Aorta (tissue), 5 donors: ENCODE data around the gene USP7. TPM values are rescaled to one million over a fixed set of nuclear protein-coding genes. Genes with fewer than 3 reads are reported as not detected.
"Not testable (repeated sequence)": the region's sequence is repeated elsewhere in the genome, so short reads cannot be mapped to it uniquely, and the experiment has no call there.

Source experiments
- ATAC-seq: fragments of 200-7000 bp; cut with Tn5 transposase; one replicate; pipeline ENCODE4 v1.9.1; 2022; ENCODE audit warnings: moderate library complexity; ENCODE audit not compliant: low FRiP score
- DNase-seq, 2 donors: peaks; one replicate each; pipeline ENCODE4 v3.0.0-alpha.2; 2020
- H3K27ac ChIP-seq, 2 donors: one replicate each; pipeline ENCODE4 v1.5.1; 2013; ENCODE audit warnings: low read length in 2 of 2, mild to moderate bottlenecking in 2 of 2, moderate library complexity in 2 of 2, control low read depth in 1 of 2, inconsistent platforms in 1 of 2, low read depth in 1 of 2
- H3K27me3 ChIP-seq, 2 donors: one replicate each; pipeline ENCODE4 v1.6.1; 2013; ENCODE audit warnings: control low read depth in 1 of 2, low read length in 1 of 2, mild to moderate bottlenecking in 1 of 2, moderate library complexity in 1 of 2; ENCODE audit not compliant: insufficient read depth in 2 of 2, control insufficient read depth in 1 of 2
- H3K36me3 ChIP-seq, 2 donors: one replicate each; pipeline ENCODE4 v1.6.1; 2013; ENCODE audit warnings: control low read depth in 1 of 2, low read length in 1 of 2, mild to moderate bottlenecking in 1 of 2; ENCODE audit not compliant: insufficient read depth in 2 of 2, control insufficient read depth in 1 of 2
- H3K4me1 ChIP-seq, 2 donors: one replicate each; pipeline ENCODE4 v1.6.1; 2013; ENCODE audit warnings: low read length in 2 of 2, control low read depth in 1 of 2, mild to moderate bottlenecking in 1 of 2, moderate library complexity in 1 of 2; ENCODE audit not compliant: insufficient read depth in 2 of 2, control insufficient read depth in 1 of 2
- H3K4me3 ChIP-seq, 2 donors: one replicate each; pipeline ENCODE4 v1.5.1; 2013; ENCODE audit warnings: low read length in 2 of 2, control low read depth in 1 of 2, mild to moderate bottlenecking in 1 of 2
- H3K9me3 ChIP-seq: one replicate; pipeline ENCODE4 v1.6.1; 2013; ENCODE audit warnings: mild to moderate bottlenecking, low read length; ENCODE audit not compliant: control insufficient read depth
- WGBS, 2 donors: extraction: QIAGEN DNeasy Blood & Tissue Kit; methylation state at CpG; one replicate each; pipeline ENCODE4 v1.1.7; 2013; 5-methylcytosine and 5-hydroxymethylcytosine counted together
- intact Hi-C, 2 donors: fragments of 100-400 bp; cut with DNase I; formaldehyde crosslinking; loops; one replicate each; pipeline versions ENCODE4 v1.14.2 to v1.15.0; 2022
- polyA plus RNA-seq, 2 donors: library from polyadenylated mRNA; stranded (reverse); fragments of 200-250 nt; gene quantifications; one replicate each; pipeline ENCODE4 v1.2.3, GENCODE V29; 2013
- total RNA-seq, 2 donors: library from RNA; stranded (reverse); fragmentation: NEBNext Ultra II Directional; extraction: Animal tissue kit (Norgen Biotek cat#: 25700); gene quantifications; one replicate each; pipeline ENCODE4 v1.2.1, GENCODE V29; 2021
- donor health status: healthy with polysubstance abuse.
- donor health status: Bipolar disorder and iron deficiency.
- donor health status: DM: no; HTN: no; CAD: no.
- donor health status: DM: no; HTN: no; CAD: no.
- donor health status: DM: yes; HTN: yes; CAD: no.

The USP7 gene
- total and polyA plus RNA-seq, 4 donors = 18.0 to 110 (median 72.3) TPM

- no peaks in the 10 kb centered on the region for H3K9me3 ChIP-seq
- H3K4me3 ChIP-seq = no peak overlapping the region
- peaks cover 0 to 2% of the 10 kb centered on the region in 2 donors for H3K4me1 ChIP-seq
- peaks cover 5 to 7% of the 10 kb centered on the region in 2 donors for H3K36me3 ChIP-seq
- DNase-seq (no peak), ATAC-seq (no peak)
- WGBS, 2 donors = 95 to 96% methylated on average over 7 of the region's 7 CpGs
- H3K27ac ChIP-seq = no peak overlapping the region
- H3K27me3 ChIP-seq = no peaks in the 10 kb centered on the region
- intact Hi-C loops = no loop called here
Measured at GRCh38 chr16:8925455-8925854, 38.3 kb downstream of the USP7 start.

DNA sequence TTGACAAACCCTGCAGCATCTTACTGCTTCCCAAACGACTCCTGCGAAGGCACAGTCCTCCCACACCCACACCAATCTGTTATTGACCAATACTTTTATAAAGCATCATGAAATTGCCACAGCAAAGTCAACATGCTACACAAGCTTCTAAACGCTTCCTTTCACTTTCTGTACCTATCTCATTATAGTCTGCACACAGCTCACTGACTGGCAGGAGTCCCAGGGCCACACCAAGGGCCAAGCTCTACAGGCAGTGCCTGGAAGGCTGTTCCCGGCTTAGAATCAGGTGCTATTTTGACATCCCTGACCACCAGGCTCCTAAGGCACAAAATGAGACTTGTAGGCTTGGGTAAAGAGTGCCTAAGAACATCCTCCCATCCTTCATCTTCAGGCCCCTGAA is 39.5 kb downstream of the USP7 start:
- Histone ChIP-seq H3K27me3 (no peaks in the 10 kb centered on the region), H3K27ac (no peak overlapping the region), H3K9me3 (no peaks in the 10 kb centered on the region), H3K4me3 (no peak overlapping the region), H3K36me3 (peaks cover 3 to 8% of the 10 kb centered on the region in 2 donors), H3K4me1 (peaks cover 0 to 2% of the 10 kb centered on the region in 2 donors)
- intact Hi-C loops = no loop called here
- WGBS, 2 donors = 61 to 70% methylated on average over 4 of the region's 4 CpGs
- DNase-seq (no peak), ATAC-seq (no peak)

GRCh38 chr16:8923199-8923598 is 40.5 kb downstream of the USP7 start:
- peaks cover 0 to 2% of the 10 kb centered on the region in 2 donors for H3K4me1 ChIP-seq
- peaks cover 3 to 14% of the 10 kb centered on the region in 2 donors for H3K36me3 ChIP-seq
- no peak overlapping the region for H3K4me3 ChIP-seq
- no peaks in the 10 kb centered on the region for H3K9me3 ChIP-seq
- DNase-seq = no peak
- 79 to 81% methylated on average over 11 of the region's 11 CpGs for whole genome bisulfite sequencing, 2 donors
- no peaks in the 10 kb centered on the region for H3K27me3 ChIP-seq
- intact Hi-C loops = no loop called here
- no peak for ATAC-seq
- H3K27ac ChIP-seq = no peak overlapping the region

GRCh38 chr16:8921347-8921984 is 42.2 kb downstream of the USP7 start:
- intact Hi-C loops = no loop called here
- ATAC-seq (no peak), DNase-seq (no peak)
- Histone ChIP-seq H3K4me1 (peaks cover 0 to 2% of the 10 kb centered on the region in 2 donors), H3K9me3 (no peaks in the 10 kb centered on the region), H3K4me3 (no peak overlapping the region), H3K36me3 (peaks cover 3 to 14% of the 10 kb centered on the region in 2 donors), H3K27me3 (no peaks in the 10 kb centered on the region), H3K27ac (no peak overlapping the region)
- WGBS, 2 donors = 93 to 94% methylated on average over 10 of the region's 10 CpGs

DNA sequence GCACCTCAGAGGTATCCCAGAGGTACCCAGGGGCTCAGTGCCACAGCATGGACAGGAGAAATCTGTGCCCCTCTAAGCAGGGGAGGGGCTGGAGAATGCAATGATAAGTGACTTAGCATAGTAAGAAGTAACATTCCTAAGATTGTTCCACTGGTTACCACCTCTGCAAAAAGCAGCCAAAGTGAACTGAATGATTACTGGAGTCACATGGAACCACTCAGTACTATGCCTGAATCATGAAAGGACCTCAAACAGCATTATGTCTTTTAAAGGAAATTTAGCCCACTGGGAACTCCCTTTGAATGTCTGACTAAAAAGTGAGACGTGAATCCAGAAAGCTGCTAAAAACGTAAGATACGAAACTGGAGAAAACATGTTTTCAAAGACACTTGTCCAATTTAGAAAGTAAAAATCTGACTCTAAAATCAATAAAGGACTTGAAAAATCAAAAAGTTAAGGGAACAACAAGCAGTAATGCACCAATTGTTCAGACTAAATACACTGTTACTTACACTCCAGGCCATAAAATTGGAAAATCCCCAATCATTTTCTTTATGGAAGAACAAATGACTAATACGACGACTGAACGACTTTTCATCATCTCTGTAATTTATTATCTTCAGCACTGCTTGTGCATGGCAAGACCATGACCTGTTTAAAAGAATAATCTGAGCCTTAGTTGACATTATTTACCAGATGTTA is 42.9 kb downstream of the USP7 start:
- Histone ChIP-seq H3K27ac (no peak overlapping the region), H3K27me3 (no peaks in the 10 kb centered on the region), H3K4me3 (no peak overlapping the region), H3K36me3 (peaks cover 3 to 14% of the 10 kb centered on the region in 2 donors), H3K9me3 (no peaks in the 10 kb centered on the region), H3K4me1 (peaks cover 0 to 2% of the 10 kb centered on the region in 2 donors)
- WGBS, 2 donors = 71 to 79% methylated on average over 6 of the region's 6 CpGs
- no peak for ATAC-seq
- no peak for DNase-seq
- intact Hi-C loops = no loop called here

DNA sequence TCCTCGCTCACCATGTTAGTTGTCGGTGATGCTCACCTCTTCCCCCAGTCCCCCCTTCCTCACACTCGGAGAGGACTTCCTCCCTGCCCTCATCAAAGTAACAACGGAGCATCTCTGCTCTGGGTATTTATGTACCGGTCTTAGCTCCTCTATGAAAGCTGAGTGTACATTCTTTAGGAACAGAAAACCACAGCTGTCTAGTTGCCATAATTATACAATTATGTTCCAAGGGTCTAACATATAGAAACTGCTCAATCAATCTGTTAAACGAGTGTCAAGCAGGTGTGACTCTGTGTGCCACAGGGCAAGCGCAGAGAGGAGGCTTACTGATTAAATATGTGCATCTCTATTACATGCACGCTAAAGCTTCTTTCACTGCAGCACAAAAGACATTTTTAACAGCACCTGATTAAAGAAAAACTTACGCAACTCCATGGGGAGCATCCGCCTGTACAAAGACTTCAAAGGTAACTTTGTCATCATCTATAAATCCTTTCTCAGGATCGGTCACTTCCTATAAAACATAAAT is 43.7 kb downstream of the USP7 start:
- 89 to 91% methylated on average over 11 of the region's 11 CpGs for WGBS, 2 donors
- Histone ChIP-seq H3K4me3 (no peak overlapping the region), H3K27ac (no peak overlapping the region), H3K36me3 (peaks cover 3 to 14% of the 10 kb centered on the region in 2 donors), H3K9me3 (no peaks in the 10 kb centered on the region), H3K27me3 (no peaks in the 10 kb centered on the region), H3K4me1 (peaks cover 0 to 2% of the 10 kb centered on the region in 2 donors)
- intact Hi-C loops = no loop called here
- DNase-seq = no peak
- ATAC-seq = no peak

GRCh38 chr16:8919089-8919933 is 44.4 kb downstream of the USP7 start:
- no peaks in the 10 kb centered on the region for H3K27me3 ChIP-seq
- ATAC-seq (no peak), DNase-seq (no peak)
- H3K4me3 ChIP-seq = no peak overlapping the region
- peaks cover 3 to 17% of the 10 kb centered on the region in 2 donors for H3K36me3 ChIP-seq
- WGBS, 2 donors = 86 to 88% methylated on average over 18 of the region's 18 CpGs
- no peaks in the 10 kb centered on the region for H3K9me3 ChIP-seq
- H3K4me1 ChIP-seq = peaks cover 0 to under 1% of the 10 kb centered on the region in 2 donors
- intact Hi-C loops = no loop called here
- no peak overlapping the region for H3K27ac ChIP-seq

DNA sequence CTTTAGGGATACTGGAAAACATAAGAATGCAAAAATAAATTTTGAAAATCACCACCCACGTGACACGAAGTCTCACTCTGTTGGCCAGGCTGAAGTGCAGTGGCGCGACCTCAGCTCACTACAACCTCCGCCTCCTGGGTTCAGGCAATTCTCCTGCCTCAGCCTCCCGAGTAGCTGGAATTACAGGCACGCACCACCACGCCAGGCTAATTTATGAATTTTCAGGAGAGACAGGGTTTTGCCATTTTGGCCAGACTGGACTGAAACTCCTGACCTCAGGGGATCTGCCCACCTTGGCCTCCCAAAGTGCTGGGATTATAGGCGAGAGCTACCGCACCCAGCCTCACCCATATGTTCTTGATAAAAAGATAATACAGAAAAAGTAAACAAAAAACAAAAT is 46.4 kb downstream of the USP7 start:
- H3K27me3 ChIP-seq, H3K9me3 ChIP-seq, ATAC-seq, DNase-seq, H3K4me1 ChIP-seq, intact Hi-C loops, H3K27ac ChIP-seq, H3K4me3 ChIP-seq: not testable (repeated sequence)
- peaks cover 3 to 15% of the 10 kb centered on the region in 2 donors for H3K36me3 ChIP-seq
- 92 to 97% methylated on average over 10 of the region's 10 CpGs for WGBS, 2 donors
